GM21825 (cell line): ENCODE measurements around the gene SBK2.
"Not testable (repeated sequence)": the region's sequence is repeated elsewhere in the genome, so short reads cannot be mapped to it uniquely, and the experiment has no call there.

Experiments
- ATAC-seq: cut with Tn5 transposase; IDR thresholded peaks from one replicate; pipeline ENCODE4 v1.9.1; 2021; ENCODE audit warnings: mild to moderate bottlenecking, moderate library complexity; ENCODE audit not compliant: unreplicated experiment

The SBK2 gene

GRCh38 chr19:55503157-55503501 lies 33.8 kb downstream of the SBK2 start:
- ATAC-seq, result no peak

DNA sequence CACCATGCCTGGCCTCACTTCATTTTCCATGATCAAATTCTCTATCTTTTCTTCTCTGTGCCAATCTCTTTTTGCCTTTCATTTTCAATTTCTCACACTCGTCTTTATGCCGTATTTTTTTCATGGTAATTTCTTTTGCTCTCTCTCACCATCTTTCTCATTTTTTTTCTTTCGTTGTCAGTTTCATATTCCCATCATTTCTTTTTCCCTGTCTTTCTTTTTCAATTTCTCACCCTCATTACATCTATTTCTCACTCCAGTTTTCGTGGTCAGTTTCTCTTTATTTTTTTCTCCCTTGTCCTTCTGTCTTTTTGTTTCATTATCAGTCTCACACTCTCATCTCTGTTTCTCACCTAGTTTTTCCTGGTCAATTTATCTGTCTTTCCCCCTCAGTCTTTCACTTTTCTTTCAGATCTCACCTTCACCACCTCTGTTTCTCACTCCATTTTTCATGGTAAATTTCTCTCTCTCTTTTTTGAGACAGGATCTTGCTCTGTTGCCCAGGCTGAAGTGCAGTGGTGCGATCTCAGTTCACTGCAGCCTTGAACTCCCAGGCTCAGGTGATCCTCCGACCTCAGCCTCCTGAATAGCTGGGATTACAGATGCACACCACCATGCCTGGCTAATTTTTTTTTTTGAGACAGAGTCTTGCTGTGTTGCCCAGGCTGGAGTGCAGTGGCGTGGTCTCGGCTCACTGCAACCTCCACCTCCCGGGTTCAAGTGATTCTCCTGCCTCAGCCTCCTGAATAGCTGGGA lies 34.6 kb downstream of the SBK2 start:
- ATAC-seq, result no peak

DNA sequence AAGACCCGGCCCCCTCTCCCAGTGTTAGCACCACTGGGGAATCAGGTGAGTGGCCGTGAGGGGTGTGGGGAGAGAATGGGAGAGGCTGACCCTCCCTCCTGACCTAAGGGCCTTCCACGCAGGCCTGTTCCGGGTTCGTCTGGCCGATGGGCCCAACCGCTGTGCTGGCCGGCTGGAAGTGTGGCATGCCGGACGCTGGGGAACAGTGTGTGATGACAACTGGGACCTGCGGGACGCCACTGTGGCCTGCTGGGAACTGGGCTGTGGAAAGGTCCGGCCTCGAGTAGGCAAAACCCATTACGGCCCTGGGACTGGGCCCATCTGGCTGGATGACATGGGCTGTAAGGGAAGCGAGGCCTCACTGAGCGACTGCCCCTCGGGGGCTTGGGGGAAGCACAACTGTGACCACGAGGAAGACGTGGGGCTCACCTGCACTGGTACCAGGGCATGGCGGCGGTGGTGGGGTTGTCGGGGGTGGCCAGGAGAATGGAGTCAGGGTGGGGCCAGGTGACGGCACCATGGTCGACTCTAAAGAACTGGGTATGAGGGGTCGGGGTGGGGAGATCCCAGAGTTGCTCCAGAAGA lies 36.5 kb downstream of the SBK2 start:
- no peak for ATAC-seq

DNA sequence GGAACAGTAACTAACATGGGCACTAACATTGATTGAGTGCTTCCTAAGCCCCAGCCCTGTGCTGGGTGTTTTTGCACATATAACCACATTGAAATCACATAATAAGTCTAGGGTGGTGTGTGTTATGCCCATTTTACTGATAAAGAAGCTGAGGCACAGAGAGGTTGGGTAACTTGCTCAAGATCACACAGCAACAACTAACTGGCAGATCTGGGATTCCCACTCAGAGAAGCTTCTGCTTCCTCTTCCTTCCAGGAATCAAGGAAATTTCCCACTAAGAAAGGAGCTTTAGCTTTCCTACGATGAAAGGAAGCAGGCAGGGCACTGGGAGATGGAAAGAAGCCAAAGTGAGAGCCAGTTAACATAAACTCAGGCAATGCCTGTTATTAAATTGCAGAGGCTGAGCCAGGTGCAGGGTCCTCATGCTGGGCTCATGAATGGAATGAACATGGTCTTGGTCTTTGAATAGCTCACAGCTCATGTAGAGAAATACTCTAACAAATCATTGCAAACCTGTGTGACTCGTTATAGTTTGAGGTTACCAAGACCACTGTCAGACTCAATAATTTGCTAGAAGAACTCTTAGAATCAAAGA lies 38.6 kb downstream of the SBK2 start:
- ATAC-seq, result no peak

GRCh38 chr19:55497763-55498162 lies 39.2 kb downstream of the SBK2 start:
- no peak for ATAC-seq

- ATAC-seq, result not testable (repeated sequence)
These were observed 40.1 kb downstream of the SBK2 start for GRCh38 chr19:55496820-55497219.

DNA sequence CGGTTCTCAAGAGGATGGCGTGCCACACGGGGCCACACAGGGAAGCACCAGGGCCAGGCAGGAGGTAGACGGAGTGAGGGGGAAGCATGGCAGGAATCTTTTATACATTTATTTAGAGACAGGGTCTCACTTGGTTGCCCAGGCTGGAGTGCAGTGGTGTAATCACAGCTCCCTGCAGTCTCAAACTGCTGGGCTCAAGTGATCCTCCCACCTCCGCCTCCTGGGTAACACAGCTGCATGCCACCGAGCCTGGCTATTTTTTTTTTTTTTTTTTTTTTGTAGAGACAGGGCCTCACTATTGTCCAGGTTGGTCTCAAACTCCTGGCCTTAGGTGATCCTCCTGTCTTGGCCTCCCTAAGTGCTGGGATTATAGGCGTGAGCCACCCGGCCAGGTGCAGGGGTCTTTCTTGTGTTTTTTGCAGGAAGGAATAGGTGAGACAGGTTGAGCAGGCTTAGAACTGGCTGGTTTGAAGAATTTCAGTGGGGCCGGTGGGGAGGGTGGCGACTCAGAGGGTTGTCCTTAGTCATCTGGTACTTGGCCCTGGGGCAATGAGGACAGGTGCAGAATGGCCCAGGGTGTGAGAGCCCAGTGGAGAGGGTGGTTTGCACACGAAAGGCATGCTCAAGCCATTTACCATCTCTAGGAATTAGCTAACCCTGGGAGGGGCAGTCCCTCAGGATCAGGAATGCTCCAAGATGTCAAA lies 41.1 kb downstream of the SBK2 start:
- no peak for ATAC-seq

GRCh38 chr19:55494172-55494761 lies 42.7 kb downstream of the SBK2 start:
- no peak for ATAC-seq

GRCh38 chr19:55493645-55494171 lies 43.2 kb downstream of the SBK2 start:
- no peak for ATAC-seq

- no peak for ATAC-seq
These were observed 43.8 kb downstream of the SBK2 start for GRCh38 chr19:55493052-55493644.

GRCh38 chr19:55492362-55492944 lies 44.5 kb downstream of the SBK2 start:
- ATAC-seq, result no peak

DNA sequence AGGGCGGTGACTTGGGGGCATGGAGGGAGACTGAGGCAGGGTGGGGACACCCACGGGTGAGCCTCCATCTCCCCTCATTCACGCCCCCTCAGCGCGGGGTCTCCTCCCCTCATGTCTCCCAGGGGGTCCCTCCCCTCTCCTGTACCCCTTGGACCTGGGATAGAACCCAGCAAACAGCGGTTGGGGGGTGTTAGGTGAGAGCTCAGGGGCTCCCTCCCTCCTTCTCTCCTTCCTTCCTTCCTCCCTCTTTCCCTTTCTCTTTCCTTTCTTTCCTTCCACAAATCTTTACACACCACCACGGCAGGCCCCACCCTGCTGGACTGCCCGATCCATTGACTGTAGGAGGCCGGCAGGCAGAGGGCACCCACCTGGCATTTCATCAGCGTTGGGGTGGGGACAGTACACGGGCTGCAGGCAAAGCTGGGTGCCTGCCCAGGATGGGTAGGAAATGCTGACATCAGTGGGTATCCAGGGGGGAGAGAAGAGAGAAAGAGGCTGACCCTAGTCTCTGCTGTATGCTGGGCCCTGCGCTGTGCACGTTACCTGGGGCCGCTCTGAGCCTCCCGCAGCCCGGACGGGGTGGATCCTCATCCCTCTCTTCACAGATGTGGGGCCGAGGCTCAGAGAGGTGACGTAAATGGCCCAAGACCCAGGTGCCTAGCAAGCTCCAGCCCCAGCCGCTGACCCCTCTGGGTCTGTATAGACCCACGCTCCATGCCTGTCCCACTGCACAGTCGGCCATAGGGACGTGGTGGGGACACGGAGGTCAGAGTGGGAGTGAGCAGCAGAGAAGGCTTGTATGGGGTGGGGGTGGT lies 45.2 kb downstream of the SBK2 start:
- no peak for ATAC-seq

GRCh38 chr19:55490478-55491432 lies 46.2 kb downstream of the SBK2 start:
- no peak for ATAC-seq

- no peak for ATAC-seq
These were observed 47.0 kb downstream of the SBK2 start for GRCh38 chr19:55489711-55490477.

- ATAC-seq, result no peak
These were observed 47.8 kb downstream of the SBK2 start for GRCh38 chr19:55488986-55489710.

- ATAC-seq, result no peak
These were observed 48.8 kb downstream of the SBK2 start, which contains the start of gene SSC5D for GRCh38 chr19:55487924-55488687. TSS of gene SSC5D (plus strand) at chr19:55488436. CDS start at chr19:55488590, 154 bp downstream.
